ENCODE results near the gene DHRSX. TPM values are rescaled to one million over a fixed set of nuclear protein-coding genes. Genes with fewer than 3 reads are reported as not detected.

DHRSX gene
- total RNA-seq, 1 experiment from 2014 or later, result 11.5 TPM

GRCh38 chrX:2468261-2469195 is 32.2 kb downstream of the DHRSX start:
- no peaks in the 10 kb centered on the region for H3F3A ChIP-seq (ENCODE audit: low read length, unreplicated experiment)
- H3K27me3 ChIP-seq (ENCODE audit: low read length), result no peaks in the 10 kb centered on the region
- intact Hi-C loops (cut with micrococcal nuclease), result no loop called here
- POLR2A ChIA-PET (ENCODE audit: unreplicated experiment), result no interaction called here
- no peaks in the 10 kb centered on the region for H4K20me1 ChIP-seq (ENCODE audit: low read length)
- no TSS peak for BruUV-seq (replicated peaks)
- no peak for DNase-seq
- CTCF ChIA-PET, result no interaction called here
- H3K9me2 ChIP-seq (replicated peaks; ENCODE audit: low read length), result no peaks in the 10 kb centered on the region
- no peak overlapping the region for H3K27ac ChIP-seq (ENCODE audit: low read length)
- no peaks in the 10 kb centered on the region for H3K79me2 ChIP-seq (ENCODE audit: low read length)
- no peak overlapping the region for H2AFZ ChIP-seq (ENCODE audit: low read length)
- no peak for ATAC-seq
- no peaks in the 10 kb centered on the region for H3K36me3 ChIP-seq (ENCODE audit: low read depth, low read length)
- no peak overlapping the region for H3K4me3 ChIP-seq (ENCODE audit: low read length)
- H3K9me3 ChIP-seq (ENCODE audit: low read length), result no peaks in the 10 kb centered on the region
- H3K4me2 ChIP-seq (ENCODE audit: low read length), result no peak overlapping the region
- no peak overlapping the region for H3K9ac ChIP-seq (ENCODE audit: low read length)
- TF ChIP-seq EZH2phosphoT487 (IDR thresholded peaks at IDR 0.05; ENCODE audit: borderline replicate concordance, low read length) (no peak), EZH2 (IDR thresholded peaks at IDR 0.05; ENCODE audit: low read length, unreplicated experiment) (no peak), CTCF (conservative IDR thresholded peaks at IDR 0.05; ENCODE audit: low read depth, low read length) (no peak)
- H3K4me1 ChIP-seq (ENCODE audit: insufficient read depth, low read length), result no peaks in the 10 kb centered on the region

GRCh38 chrX:2466876-2467656 is 33.7 kb downstream of the DHRSX start:
- TF ChIP-seq EZH2 (IDR thresholded peaks at IDR 0.05; ENCODE audit: low read length, unreplicated experiment) (no peak), EZH2phosphoT487 (IDR thresholded peaks at IDR 0.05; ENCODE audit: borderline replicate concordance, low read length) (no peak)
- Histone ChIP-seq H3K79me2 (ENCODE audit: low read length) (no peaks in the 10 kb centered on the region), H3K36me3 (ENCODE audit: low read depth, low read length) (no peaks in the 10 kb centered on the region), H3K27me3 (ENCODE audit: low read length) (no peaks in the 10 kb centered on the region), H3K9me2 (replicated peaks; ENCODE audit: low read length) (no peaks in the 10 kb centered on the region), H3K9me3 (ENCODE audit: low read length) (no peaks in the 10 kb centered on the region), H3K27ac (ENCODE audit: low read length) (no peak overlapping the region), H3K4me3 (ENCODE audit: low read length) (no peak overlapping the region), H3F3A (ENCODE audit: low read length, unreplicated experiment) (no peaks in the 10 kb centered on the region), H3K4me1 (ENCODE audit: insufficient read depth, low read length) (no peaks in the 10 kb centered on the region), H3K9ac (ENCODE audit: low read length) (no peak overlapping the region), H3K4me2 (ENCODE audit: low read length) (no peak overlapping the region), H4K20me1 (ENCODE audit: low read length) (no peaks in the 10 kb centered on the region), H2AFZ (ENCODE audit: low read length) (no peak overlapping the region)
- ATAC-seq (no peak), DNase-seq (no peak)
- POLR2A ChIA-PET (ENCODE audit: unreplicated experiment), result no interaction called here
- BruUV-seq (replicated peaks), result no TSS peak
- CTCF ChIA-PET, result no interaction called here
- intact Hi-C loops (cut with micrococcal nuclease), result no loop called here

- Histone ChIP-seq H3K4me2 (ENCODE audit: low read length) (no peak overlapping the region), H3K27me3 (ENCODE audit: low read length) (no peaks in the 10 kb centered on the region), H3K4me1 (ENCODE audit: insufficient read depth, low read length) (no peaks in the 10 kb centered on the region), H3K27ac (ENCODE audit: low read length) (no peak overlapping the region), H3K9ac (ENCODE audit: low read length) (no peak overlapping the region), H3F3A (ENCODE audit: low read length, unreplicated experiment) (no peaks in the 10 kb centered on the region), H3K36me3 (ENCODE audit: low read depth, low read length) (no peaks in the 10 kb centered on the region), H2AFZ (ENCODE audit: low read length) (no peak overlapping the region), H3K4me3 (ENCODE audit: low read length) (no peak overlapping the region), H3K79me2 (ENCODE audit: low read length) (no peaks in the 10 kb centered on the region), H3K9me3 (ENCODE audit: low read length) (no peaks in the 10 kb centered on the region), H4K20me1 (ENCODE audit: low read length) (no peaks in the 10 kb centered on the region), H3K9me2 (replicated peaks; ENCODE audit: low read length) (no peaks in the 10 kb centered on the region)
- no peak for DNase-seq
- ATAC-seq, result no peak
- intact Hi-C loops (cut with micrococcal nuclease), result no loop called here
- no peak for TF ChIP-seq EZH2phosphoT487 (IDR thresholded peaks at IDR 0.05; ENCODE audit: borderline replicate concordance, low read length)
- TF ChIP-seq CTCF (conservative IDR thresholded peaks at IDR 0.05; ENCODE audit: low read depth, low read length), result no peak
- no peak for TF ChIP-seq EZH2 (IDR thresholded peaks at IDR 0.05; ENCODE audit: low read length, unreplicated experiment)
- BruUV-seq (replicated peaks), result no TSS peak
- ChIA-PET POLR2A (ENCODE audit: unreplicated experiment) (no interaction called here), CTCF (no interaction called here)
Measured at GRCh38 chrX:2464677-2465166, 36.1 kb downstream of the DHRSX start.

All from PC-3 (cell line).